GM12892 (cell line): ENCODE results near the gene FAM83F.

Source experiments
- POLR2A ChIP-seq: IDR thresholded peaks from 2 replicates; pipeline ENCODE4 v1.6.1; 2011; ENCODE audit warnings: low read depth, low read length, control low read depth
- POLR2AphosphoS5 ChIP-seq: IDR thresholded peaks from 2 replicates; pipeline ENCODE4 v1.6.1; 2011; ENCODE audit warnings: low read depth, low read length, control low read depth
- TAF1 ChIP-seq: IDR thresholded peaks from 2 replicates; pipeline ENCODE4 v1.6.1; 2011; ENCODE audit warnings: low read depth, mild to moderate bottlenecking, control low read depth, low read length, borderline replicate concordance

DNA sequence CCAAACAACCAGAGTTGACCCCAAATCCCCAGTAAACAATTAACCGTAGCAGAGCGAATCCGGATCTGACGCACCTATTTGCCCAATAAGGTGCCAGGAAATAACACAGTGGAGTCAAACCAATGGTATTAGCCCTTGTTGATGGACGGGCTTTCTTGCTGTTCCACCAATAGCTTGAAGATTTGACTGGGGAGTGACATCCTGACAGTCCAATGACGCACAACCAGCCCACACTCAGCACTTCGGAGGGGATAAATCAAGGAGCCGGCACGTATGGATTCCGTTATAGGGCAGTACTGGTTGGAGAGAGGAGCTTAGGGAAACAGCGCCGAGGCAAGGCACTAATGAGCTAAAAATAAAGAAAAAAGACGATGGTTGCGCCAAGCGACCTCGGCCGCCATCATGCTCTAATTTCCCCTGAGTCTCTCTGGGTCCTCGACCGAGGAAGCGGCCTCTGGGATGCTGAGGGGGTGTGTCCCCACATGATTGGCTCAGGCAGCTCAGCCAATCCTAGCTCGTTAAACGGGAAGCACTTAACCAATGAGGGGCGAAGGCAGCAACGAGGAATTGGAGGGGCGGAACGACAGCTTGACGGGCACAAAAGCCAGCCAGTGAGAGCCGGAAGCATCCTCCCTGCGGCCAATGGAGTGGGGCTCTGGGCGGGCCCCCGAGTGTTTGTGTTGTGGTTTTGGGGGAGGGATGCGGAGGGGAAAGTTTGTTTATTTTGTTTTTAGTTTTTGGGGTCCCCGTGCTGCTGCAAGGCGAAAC lies 49.5 kb downstream of the FAM83F start:
- TF ChIP-seq POLR2A (peak; percentile 91), POLR2AphosphoS5 (peak; percentile 93), TAF1 (peak; percentile 93)
